SK-N-SH (cell line): ENCODE data around the gene C1QTNF3.

Experiments used
- CTCF ChIP-seq: fragments of 200-600 bp; sonication (generic); IDR thresholded peaks from 2 replicates; pipeline ENCODE4 v1.6.1; 2017; ENCODE audit warnings: antibody characterized with exemption, mild to moderate bottlenecking, moderate library complexity
- EP300 ChIP-seq, 2 experiments: IDR thresholded peaks; 2 replicates each; pipeline versions ENCODE4 v1.4.0 to v1.6.1; 2012; ENCODE audit warnings: borderline replicate concordance in 1 of 2, low read depth in 1 of 2, low read length in 1 of 2
- FOSL2 ChIP-seq: IDR thresholded peaks from 2 replicates; pipeline ENCODE4 v1.4.0; 2012; ENCODE audit warnings: low read depth, mild to moderate bottlenecking, moderate library complexity, borderline replicate concordance
- FOXM1 ChIP-seq: IDR thresholded peaks from 2 replicates; pipeline ENCODE4 v1.4.0; 2012; ENCODE audit warnings: low read depth, mild to moderate bottlenecking
- POLR2AphosphoS5 ChIP-seq: IDR thresholded peaks from 2 replicates; pipeline ENCODE4 v1.6.1; 2012; ENCODE audit warnings: low read depth, low read length
- RFX5 ChIP-seq: IDR thresholded peaks from 2 replicates; pipeline ENCODE4 v1.6.1; 2012; ENCODE audit warnings: mild to moderate bottlenecking, improper control_type of control experiment, low read length
- SMC3 ChIP-seq: IDR thresholded peaks from 2 replicates; pipeline ENCODE4 v1.6.1; 2012; ENCODE audit warnings: low read depth, low read length, improper control_type of control experiment
- TAF1 ChIP-seq: IDR thresholded peaks from 2 replicates; pipeline ENCODE4 v1.6.1; 2012; ENCODE audit warnings: low read depth, mild to moderate bottlenecking, low read length, moderate library complexity, borderline replicate concordance

- TF ChIP-seq POLR2AphosphoS5, result no peak
- TF ChIP-seq TAF1, result no peak
- TF ChIP-seq CTCF, result no peak
- TF ChIP-seq EP300 (IDR thresholded peaks at IDR 0.05; ENCODE audit: borderline replicate concordance in 1 of 2, low read depth in 1 of 2, low read length in 1 of 2), result no peak
- TF ChIP-seq FOSL2, result no peak
- TF ChIP-seq FOXM1, result no peak
- TF ChIP-seq RFX5, result no peak
- no peak for TF ChIP-seq SMC3
Observed at GRCh38 chr5:33984178-33984577, 58.8 kb downstream of the C1QTNF3 start.
